ENCODE measurements around the gene RALGPS1.

Gene RALGPS1

GRCh38 chr9:127233550-127233949 lies 319.0 kb downstream of the RALGPS1 start:
- in situ Hi-C loops (cut with MboI; ENCODE audit: low sequenced_read_pairs) = no loop called here

GRCh38 chr9:127233989-127234388 lies 319.4 kb downstream of the RALGPS1 start:
- in situ Hi-C loops (cut with MboI; ENCODE audit: low sequenced_read_pairs) = no loop called here

GRCh38 chr9:127237801-127238200 lies 323.2 kb downstream of the RALGPS1 start:
- in situ Hi-C loops (cut with MboI; ENCODE audit: low sequenced_read_pairs) = no loop called here

- in situ Hi-C loops (cut with MboI; ENCODE audit: low sequenced_read_pairs) = no loop called here
Measured at GRCh38 chr9:127241354-127241753, 326.8 kb downstream of the RALGPS1 start.

- in situ Hi-C loops (cut with MboI; ENCODE audit: low sequenced_read_pairs) = no loop called here
Measured at GRCh38 chr9:127244609-127245601, 330.3 kb downstream of the RALGPS1 start.

GRCh38 chr9:127245637-127246164 lies 331.1 kb downstream of the RALGPS1 start:
- in situ Hi-C loops (cut with MboI; ENCODE audit: low sequenced_read_pairs) = no loop called here

GRCh38 chr9:127248241-127248640 lies 333.7 kb downstream of the RALGPS1 start:
- in situ Hi-C loops (cut with MboI; ENCODE audit: low sequenced_read_pairs) = no loop called here

- in situ Hi-C loops (cut with MboI; ENCODE audit: low sequenced_read_pairs) = no loop called here
Measured at GRCh38 chr9:127249877-127250276, 335.3 kb downstream of the RALGPS1 start.

GRCh38 chr9:127250896-127251391 lies 336.4 kb downstream of the RALGPS1 start:
- in situ Hi-C loops (cut with MboI; ENCODE audit: low sequenced_read_pairs) = no loop called here

GRCh38 chr9:127252410-127253318 lies 338.1 kb downstream of the RALGPS1 start:
- in situ Hi-C loops (cut with MboI; ENCODE audit: low sequenced_read_pairs) = no loop called here

GRCh38 chr9:127253446-127253845 lies 338.9 kb downstream of the RALGPS1 start:
- in situ Hi-C loops (cut with MboI; ENCODE audit: low sequenced_read_pairs) = no loop called here

- in situ Hi-C loops (cut with MboI; ENCODE audit: low sequenced_read_pairs) = no loop called here
Measured at GRCh38 chr9:127255692-127256091, 341.1 kb downstream of the RALGPS1 start.

- in situ Hi-C loops (cut with MboI; ENCODE audit: low sequenced_read_pairs) = no loop called here
Measured at GRCh38 chr9:127256324-127256723, 341.7 kb downstream of the RALGPS1 start.

- in situ Hi-C loops (cut with MboI; ENCODE audit: low sequenced_read_pairs) = no loop called here
Measured at GRCh38 chr9:127258606-127259471, 344.3 kb downstream of the RALGPS1 start.

- in situ Hi-C loops (cut with MboI; ENCODE audit: low sequenced_read_pairs) = no loop called here
Measured at GRCh38 chr9:127262602-127263001, 348.0 kb downstream of the RALGPS1 start.

- in situ Hi-C loops (cut with MboI; ENCODE audit: low sequenced_read_pairs) = no loop called here
Measured at GRCh38 chr9:127263237-127263636, 348.7 kb downstream of the RALGPS1 start.

- in situ Hi-C loops (cut with MboI; ENCODE audit: low sequenced_read_pairs) = no loop called here
Measured at GRCh38 chr9:127263664-127264063, 349.1 kb downstream of the RALGPS1 start.

- in situ Hi-C loops (cut with MboI; ENCODE audit: low sequenced_read_pairs) = no loop called here
Measured at GRCh38 chr9:127264462-127265219, 350.1 kb downstream of the RALGPS1 start, which contains the start of gene GARNL3. Gene GARNL3, plus strand, starts transcription at chr9:127264774. Its CDS starts 104 bp downstream, at chr9:127264878.

Measured in HL-60/S4 (cell line).